ENCODE results near the gene TRPM4.

DNA sequence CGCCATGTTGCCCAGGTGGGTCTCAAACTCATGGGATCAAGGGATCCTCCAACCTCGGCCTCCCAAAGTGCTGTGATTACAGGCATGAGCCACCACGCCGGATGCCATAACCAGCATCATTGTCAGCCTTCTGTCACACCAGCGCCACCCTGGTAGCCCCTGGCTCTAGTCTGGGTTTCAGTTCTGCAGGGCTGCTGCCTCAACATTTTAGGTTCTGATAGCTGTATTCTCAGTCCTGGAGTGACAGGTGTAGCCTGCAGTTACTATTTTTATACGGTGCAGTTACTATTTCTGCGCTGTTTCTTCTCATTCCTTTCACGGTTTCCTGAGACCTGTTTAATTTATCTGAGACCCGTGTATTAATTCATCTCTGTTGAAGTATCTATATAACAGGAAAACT lies 57.1 kb downstream of the TRPM4 start:
- TF ChIP-seq EZH2 (optimal IDR thresholded peaks at IDR 0.05; ENCODE audit: low read depth, low read length) (no peak), EZH2phosphoT487 (IDR thresholded peaks at IDR 0.05; ENCODE audit: low read length) (no peak)
- TF ChIP-seq, protein P1, sequence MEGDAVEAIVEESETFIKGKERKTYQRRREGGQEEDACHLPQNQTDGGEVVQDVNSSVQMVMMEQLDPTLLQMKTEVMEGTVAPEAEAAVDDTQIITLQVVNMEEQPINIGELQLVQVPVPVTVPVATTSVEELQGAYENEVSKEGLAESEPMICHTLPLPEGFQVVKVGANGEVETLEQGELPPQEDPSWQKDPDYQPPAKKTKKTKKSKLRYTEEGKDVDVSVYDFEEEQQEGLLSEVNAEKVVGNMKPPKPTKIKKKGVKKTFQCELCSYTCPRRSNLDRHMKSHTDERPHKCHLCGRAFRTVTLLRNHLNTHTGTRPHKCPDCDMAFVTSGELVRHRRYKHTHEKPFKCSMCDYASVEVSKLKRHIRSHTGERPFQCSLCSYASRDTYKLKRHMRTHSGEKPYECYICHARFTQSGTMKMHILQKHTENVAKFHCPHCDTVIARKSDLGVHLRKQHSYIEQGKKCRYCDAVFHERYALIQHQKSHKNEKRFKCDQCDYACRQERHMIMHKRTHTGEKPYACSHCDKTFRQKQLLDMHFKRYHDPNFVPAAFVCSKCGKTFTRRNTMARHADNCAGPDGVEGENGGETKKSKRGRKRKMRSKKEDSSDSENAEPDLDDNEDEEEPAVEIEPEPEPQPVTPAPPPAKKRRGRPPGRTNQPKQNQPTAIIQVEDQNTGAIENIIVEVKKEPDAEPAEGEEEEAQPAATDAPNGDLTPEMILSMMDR (IDR thresholded peaks at IDR 0.05; ENCODE audit: low read length) = peak; percentile 51

All from MM.1S (cell line).